ENCODE results near the gene GH1.

The GH1 gene

DNA sequence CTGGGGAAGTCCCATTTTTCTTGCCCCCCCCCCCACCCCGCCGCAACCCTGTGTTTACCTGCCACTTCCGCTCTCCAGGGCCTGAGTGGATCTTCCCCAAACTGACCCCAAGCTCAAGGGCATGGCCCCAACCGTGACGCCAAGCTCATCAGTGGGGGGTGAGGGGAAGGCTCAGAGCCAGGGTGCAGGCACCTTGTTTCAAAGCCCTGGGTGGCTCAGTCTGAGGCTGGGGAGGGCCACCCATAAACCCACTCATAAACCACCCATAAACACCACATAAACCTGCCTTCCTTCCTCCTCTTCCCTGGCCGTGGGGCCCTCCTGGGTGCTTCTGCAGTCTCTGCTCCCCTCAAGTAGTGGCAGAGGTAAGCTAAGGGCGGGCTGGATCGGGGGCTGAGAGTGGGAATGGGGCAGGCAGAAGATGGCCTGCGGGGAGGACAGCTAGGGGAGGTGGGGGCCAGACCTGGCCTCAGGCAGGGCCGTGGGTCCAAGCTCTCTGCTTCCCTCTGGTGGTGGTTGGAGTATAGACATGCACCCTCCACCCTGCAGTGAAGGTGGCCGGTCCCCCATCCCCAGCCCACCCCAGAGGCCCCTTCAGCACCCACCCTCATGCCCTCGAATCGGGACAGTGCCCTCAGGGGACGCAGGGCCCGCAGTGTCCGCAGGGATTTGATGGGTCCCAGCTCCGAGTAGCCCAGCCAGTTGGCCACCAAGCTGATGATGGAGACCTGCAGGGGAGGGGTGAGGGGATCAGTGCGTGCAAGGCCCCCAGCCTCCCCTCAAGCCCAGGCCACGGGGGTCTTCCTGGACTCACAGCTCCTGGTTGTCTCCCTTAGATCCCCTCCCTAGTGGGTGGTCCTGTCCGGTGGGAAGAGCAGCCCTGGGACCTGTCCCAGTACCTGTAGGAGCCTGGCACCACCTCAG, 28.1 kb upstream of the GH1 start:
- Histone ChIP-seq H3K27ac (no peak overlapping the region), H3K4me3 (ENCODE audit: low read depth, low read length) (no peak overlapping the region), H3K36me3 (replicated peaks) (no peaks in the 10 kb centered on the region), H3K27me3 (replicated peaks) (peaks cover 2% of the 10 kb centered on the region)
- TF ChIP-seq, protein P1, sequence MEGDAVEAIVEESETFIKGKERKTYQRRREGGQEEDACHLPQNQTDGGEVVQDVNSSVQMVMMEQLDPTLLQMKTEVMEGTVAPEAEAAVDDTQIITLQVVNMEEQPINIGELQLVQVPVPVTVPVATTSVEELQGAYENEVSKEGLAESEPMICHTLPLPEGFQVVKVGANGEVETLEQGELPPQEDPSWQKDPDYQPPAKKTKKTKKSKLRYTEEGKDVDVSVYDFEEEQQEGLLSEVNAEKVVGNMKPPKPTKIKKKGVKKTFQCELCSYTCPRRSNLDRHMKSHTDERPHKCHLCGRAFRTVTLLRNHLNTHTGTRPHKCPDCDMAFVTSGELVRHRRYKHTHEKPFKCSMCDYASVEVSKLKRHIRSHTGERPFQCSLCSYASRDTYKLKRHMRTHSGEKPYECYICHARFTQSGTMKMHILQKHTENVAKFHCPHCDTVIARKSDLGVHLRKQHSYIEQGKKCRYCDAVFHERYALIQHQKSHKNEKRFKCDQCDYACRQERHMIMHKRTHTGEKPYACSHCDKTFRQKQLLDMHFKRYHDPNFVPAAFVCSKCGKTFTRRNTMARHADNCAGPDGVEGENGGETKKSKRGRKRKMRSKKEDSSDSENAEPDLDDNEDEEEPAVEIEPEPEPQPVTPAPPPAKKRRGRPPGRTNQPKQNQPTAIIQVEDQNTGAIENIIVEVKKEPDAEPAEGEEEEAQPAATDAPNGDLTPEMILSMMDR (IDR thresholded peaks at IDR 0.05; ENCODE audit: low read depth, low read length, missing control alignments) = peak; percentile 81
- DNase-seq = peak; percentile 4
- in situ Hi-C loops (cut with HindIII; ENCODE audit: low pct_ligation_motif_present, low sequenced_read_pairs) = no loop called here

DNA sequence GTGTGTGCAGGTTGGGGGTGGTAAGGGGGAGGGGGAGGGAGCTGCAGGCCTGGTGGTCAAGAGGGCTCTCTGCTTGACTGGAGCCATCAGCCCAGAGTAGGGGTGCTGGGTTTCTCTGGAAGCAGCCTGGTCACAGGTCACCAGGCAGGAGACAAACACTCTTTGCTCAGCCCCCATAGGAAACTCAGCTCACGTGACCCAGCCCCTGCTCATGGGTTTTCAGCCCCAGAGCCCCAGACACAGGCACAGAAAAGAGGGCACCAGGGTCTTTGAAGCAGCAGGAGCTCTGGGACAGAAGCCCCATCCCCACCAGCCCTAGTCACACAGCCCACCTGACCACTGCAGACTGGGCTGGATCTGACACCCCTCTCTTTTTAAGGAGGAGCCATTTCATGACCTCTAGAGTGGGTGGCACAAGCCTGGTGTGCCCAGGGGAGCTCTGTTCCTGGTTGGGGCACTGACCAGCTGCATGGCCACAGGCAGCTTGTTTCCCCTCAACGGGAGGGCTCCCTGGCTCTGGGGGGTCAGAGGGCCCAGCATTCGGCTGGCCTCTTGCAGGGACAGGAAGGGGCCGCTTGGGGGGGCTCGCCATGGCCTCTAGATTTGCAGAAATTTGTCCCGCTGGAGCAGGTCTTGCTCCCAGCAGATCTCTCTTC, 27.3 kb upstream of the GH1 start:
- no peak overlapping the region for H3K27ac ChIP-seq
- peaks cover 2% of the 10 kb centered on the region for H3K27me3 ChIP-seq (replicated peaks)
- TF ChIP-seq, protein P1 (IDR thresholded peaks at IDR 0.05; ENCODE audit: low read depth, low read length, missing control alignments) = no peak
- no peak overlapping the region for H3K4me3 ChIP-seq (ENCODE audit: low read depth, low read length)
- no peaks in the 10 kb centered on the region for H3K36me3 ChIP-seq (replicated peaks)
- DNase-seq = no peak
- in situ Hi-C loops (cut with HindIII; ENCODE audit: low pct_ligation_motif_present, low sequenced_read_pairs) = no loop called here

DNA sequence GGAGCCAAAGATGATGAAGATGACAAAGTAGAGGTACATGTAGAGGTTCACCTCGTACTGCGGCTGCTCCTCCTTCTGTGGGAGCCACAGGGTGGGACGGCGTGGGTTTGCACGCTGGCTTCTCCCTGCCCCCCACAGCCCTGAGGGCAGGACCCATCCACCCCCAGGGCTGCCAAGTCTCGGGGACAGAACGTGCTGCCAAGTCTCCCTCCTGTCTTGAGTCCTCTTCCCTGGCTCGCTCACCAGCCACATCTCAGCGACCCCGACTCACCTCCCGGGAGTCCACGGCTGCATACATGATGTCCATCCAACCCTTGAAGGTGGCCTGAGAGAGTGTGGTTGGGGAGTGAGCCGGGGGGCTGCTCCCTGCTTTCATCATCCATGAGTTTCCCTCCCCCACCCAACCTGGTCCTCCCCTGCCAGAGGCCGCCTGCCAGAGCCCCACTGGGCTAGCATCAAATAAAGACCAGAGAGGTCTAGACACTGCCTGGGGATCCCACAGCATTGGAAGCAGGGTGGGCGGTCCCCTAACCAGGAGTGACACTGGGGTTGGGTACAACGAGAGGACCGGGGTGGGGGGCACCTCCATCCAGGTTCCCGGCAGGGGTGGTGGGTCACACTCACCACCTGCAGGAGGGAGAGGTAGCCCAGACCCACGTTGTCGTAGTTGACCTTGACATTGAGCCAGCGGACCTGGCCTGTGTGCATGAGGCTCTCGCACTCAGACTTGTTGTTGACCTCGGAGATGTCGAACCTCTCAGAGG, 26.3 kb upstream of the GH1 start:
- in situ Hi-C loops (cut with HindIII; ENCODE audit: low pct_ligation_motif_present, low sequenced_read_pairs) = no loop called here
- Histone ChIP-seq H3K4me3 (ENCODE audit: low read depth, low read length) (no peak overlapping the region), H3K27ac (no peak overlapping the region), H3K36me3 (replicated peaks) (no peaks in the 10 kb centered on the region), H3K27me3 (replicated peaks) (peaks cover under 1% of the 10 kb centered on the region)
- DNase-seq = no peak
- TF ChIP-seq, protein P1 (IDR thresholded peaks at IDR 0.05; ENCODE audit: low read depth, low read length, missing control alignments) = no peak

DNA sequence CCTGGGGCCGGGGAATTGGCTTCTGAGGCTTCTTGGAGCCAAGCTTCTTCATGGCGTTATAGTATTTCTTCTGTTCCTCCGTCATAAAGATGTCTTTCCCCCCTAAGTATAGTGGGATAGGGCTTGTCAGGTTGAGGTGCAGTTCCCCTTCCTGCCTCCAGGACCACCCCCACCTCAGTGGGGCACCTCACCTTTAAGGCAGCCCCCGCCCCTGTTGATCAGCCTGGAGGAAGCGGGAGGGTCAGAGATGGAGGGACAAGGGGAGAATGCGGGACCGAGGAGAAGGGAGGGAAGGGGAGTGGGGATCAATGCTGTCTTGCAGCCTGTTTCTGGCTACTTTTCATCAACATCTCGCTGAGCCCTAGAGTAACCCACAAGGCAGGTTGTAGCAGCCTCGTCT, 25.1 kb upstream of the GH1 start:
- DNase-seq = no peak
- in situ Hi-C loops (cut with HindIII; ENCODE audit: low pct_ligation_motif_present, low sequenced_read_pairs) = no loop called here
- no peak overlapping the region for H3K4me3 ChIP-seq (ENCODE audit: low read depth, low read length)
- no peaks in the 10 kb centered on the region for H3K36me3 ChIP-seq (replicated peaks)
- TF ChIP-seq, protein P1 (IDR thresholded peaks at IDR 0.05; ENCODE audit: low read depth, low read length, missing control alignments) = peak; percentile 37
- no peak overlapping the region for H3K27ac ChIP-seq
- H3K27me3 ChIP-seq (replicated peaks) = no peaks in the 10 kb centered on the region

DNA sequence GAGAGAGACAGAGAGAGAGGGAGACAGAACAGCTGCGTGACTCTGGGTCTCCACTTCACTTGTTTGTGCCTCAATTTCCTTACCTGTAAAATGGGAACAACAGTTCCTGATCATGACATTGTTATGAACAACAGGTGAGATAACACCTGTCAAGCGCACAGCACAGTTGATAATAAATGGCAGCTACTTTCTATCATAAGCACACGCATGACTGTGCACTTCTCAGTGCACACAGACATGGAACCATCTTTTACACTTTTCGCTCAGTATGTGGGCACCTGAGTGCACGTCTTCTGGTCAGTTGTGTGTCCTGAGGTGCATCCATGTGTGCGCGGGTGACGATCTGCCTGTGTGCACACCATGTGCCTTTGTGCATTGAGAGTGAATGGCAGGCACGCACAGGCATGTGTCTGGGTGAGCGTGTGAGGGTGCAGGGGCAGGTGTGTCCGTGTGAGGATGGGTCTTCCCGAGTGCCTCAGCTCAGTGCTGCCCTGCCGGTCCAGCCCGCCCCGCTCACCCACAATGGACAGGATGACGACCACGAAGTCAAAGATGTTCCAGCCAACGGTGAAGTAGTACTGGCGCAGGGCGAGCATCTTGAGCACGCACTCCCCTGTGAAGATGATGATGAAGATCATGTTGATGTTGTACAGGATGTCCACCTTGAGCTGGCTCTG, 23.8 kb upstream of the GH1 start:
- no peak overlapping the region for H3K27ac ChIP-seq
- H3K36me3 ChIP-seq (replicated peaks) = no peaks in the 10 kb centered on the region
- in situ Hi-C loops (cut with HindIII; ENCODE audit: low pct_ligation_motif_present, low sequenced_read_pairs) = no loop called here
- H3K27me3 ChIP-seq (replicated peaks) = no peaks in the 10 kb centered on the region
- TF ChIP-seq, protein P1 (IDR thresholded peaks at IDR 0.05; ENCODE audit: low read depth, low read length, missing control alignments) = no peak
- H3K4me3 ChIP-seq (ENCODE audit: low read depth, low read length) = no peak overlapping the region
- DNase-seq = no peak

All from brain microvascular endothelial cell (primary cell).